ENCODE data around the gene IFNG. TPM values are rescaled to one million over a fixed set of nuclear protein-coding genes. Genes with fewer than 3 reads are reported as not detected.
"Not testable (repeated sequence)": the region's sequence is repeated elsewhere in the genome, so short reads cannot be mapped to it uniquely, and the experiment has no call there.

Gene IFNG
- total and polyA plus RNA-seq, 8 donors, result 0.18 to 0.60 TPM; not detected in 6

DNA sequence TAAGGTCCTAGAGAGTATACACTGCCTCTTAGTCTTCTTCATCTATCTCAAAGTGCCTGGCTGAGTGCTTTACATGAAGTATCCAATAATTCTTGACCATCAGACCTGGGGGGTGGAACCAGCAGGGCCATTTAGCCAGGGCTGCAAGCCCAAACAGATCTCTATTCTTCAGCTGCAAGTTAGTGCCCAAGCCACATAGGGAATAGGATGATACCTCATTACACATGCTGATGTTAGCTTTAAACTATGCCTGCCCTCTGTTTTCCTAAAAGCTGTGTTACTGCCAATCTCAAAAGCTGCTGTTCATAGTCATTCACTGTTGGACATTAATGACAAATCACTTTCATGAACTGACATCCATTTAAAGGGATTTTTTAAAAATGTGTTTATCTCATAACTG lies 16.7 kb upstream of the IFNG start:
- H3K36me3 ChIP-seq, result no peaks in the 10 kb centered on the region
- H3K4me3 ChIP-seq, result no peak overlapping the region
- no peak for DNase-seq
- H3K27me3 ChIP-seq, result no peaks in the 10 kb centered on the region
- H3K27ac ChIP-seq, result no peak overlapping the region
- ATAC-seq, result no peak
- no peaks in the 10 kb centered on the region for H3K4me1 ChIP-seq
- intact Hi-C loops (cut with DNase I), result no loop called here
- TF ChIP-seq, protein P1, sequence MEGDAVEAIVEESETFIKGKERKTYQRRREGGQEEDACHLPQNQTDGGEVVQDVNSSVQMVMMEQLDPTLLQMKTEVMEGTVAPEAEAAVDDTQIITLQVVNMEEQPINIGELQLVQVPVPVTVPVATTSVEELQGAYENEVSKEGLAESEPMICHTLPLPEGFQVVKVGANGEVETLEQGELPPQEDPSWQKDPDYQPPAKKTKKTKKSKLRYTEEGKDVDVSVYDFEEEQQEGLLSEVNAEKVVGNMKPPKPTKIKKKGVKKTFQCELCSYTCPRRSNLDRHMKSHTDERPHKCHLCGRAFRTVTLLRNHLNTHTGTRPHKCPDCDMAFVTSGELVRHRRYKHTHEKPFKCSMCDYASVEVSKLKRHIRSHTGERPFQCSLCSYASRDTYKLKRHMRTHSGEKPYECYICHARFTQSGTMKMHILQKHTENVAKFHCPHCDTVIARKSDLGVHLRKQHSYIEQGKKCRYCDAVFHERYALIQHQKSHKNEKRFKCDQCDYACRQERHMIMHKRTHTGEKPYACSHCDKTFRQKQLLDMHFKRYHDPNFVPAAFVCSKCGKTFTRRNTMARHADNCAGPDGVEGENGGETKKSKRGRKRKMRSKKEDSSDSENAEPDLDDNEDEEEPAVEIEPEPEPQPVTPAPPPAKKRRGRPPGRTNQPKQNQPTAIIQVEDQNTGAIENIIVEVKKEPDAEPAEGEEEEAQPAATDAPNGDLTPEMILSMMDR (IDR thresholded peaks at IDR 0.05), result no peak
- no peaks in the 10 kb centered on the region for H3K9me3 ChIP-seq

DNA sequence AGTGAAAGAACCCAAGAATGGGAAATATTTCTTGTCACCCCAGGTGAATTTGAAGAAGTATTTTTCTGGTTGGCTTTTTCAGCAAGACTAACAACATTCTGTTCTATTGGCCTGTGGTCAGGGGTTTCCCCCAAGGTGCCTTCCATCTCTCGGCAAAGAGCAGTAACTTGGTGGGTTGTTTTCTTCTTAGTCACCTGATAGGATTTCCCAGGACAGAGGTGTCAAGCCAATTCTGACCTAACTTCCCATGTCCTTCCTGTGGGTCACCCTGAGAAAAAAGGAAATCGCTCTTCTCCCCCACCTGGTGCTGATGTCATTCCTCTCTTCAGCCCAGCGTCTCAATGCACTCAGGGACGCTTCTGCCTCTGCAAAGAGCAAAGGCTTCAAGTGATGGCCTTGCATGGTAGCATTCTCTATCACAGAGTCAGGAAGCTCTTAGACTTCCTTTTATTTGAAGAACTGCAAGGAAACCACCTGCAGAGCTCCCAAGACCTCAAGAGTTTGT lies 16.1 kb upstream of the IFNG start:
- H3K9me3 ChIP-seq, result no peaks in the 10 kb centered on the region
- intact Hi-C loops (cut with DNase I), result no loop called here
- no peaks in the 10 kb centered on the region for H3K27me3 ChIP-seq
- H3K36me3 ChIP-seq, result no peaks in the 10 kb centered on the region
- no peak for DNase-seq
- H3K27ac ChIP-seq, result no peak overlapping the region
- no peak overlapping the region for H3K4me3 ChIP-seq
- no peaks in the 10 kb centered on the region for H3K4me1 ChIP-seq
- TF ChIP-seq, protein P1 (IDR thresholded peaks at IDR 0.05), result no peak
- no peak for ATAC-seq

DNA sequence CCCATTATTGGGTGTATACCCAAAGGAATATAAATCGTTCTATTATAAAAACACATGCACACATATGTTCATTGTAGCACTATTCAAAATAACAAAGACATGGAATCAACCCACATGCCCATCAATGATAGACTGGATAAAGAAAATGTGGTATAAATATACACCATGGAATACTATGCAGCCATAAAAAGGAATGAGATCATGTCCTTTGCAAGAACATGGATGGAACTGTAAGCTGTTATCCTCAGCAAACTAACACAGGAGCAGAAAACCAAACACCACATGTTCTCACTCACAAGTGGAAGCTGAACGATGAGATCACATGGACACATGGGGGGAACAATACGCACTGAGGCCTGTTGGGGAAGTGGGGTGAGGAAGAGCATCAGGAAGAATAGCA lies 15.2 kb upstream of the IFNG start:
- intact Hi-C loops (cut with DNase I); H3K27me3 ChIP-seq; H3K27ac ChIP-seq; H3K4me1 ChIP-seq; DNase-seq; H3K4me3 ChIP-seq; H3K36me3 ChIP-seq; ATAC-seq; H3K9me3 ChIP-seq: not testable (repeated sequence)

DNA sequence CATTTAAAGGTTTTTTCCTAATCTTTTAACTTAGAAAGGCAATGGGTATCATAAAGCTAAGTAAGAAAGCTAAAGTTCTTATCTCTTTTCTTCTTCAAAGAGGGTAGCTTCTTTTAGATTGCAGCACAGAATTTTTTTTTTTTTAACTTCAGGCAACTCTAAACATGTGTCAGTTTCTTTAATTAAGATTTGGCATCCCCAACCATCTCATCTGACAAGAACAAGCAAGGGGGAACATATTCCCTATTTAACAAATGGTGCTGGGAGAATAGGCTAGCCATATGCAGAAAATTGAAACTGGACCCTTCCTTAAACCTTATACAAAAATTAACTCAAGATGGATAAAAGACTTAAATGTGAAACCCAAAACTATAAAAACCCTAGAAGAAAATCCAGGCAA lies 14.3 kb upstream of the IFNG start:
- Histone ChIP-seq H3K36me3 (no peaks in the 10 kb centered on the region), H3K4me1 (no peaks in the 10 kb centered on the region), H3K27me3 (no peaks in the 10 kb centered on the region), H3K9me3 (no peaks in the 10 kb centered on the region), H3K4me3 (no peak overlapping the region), H3K27ac (no peak overlapping the region)
- intact Hi-C loops (cut with DNase I), result no loop called here
- DNase-seq (no peak), ATAC-seq (no peak)
- TF ChIP-seq, protein P1 (IDR thresholded peaks at IDR 0.05), result no peak

DNA sequence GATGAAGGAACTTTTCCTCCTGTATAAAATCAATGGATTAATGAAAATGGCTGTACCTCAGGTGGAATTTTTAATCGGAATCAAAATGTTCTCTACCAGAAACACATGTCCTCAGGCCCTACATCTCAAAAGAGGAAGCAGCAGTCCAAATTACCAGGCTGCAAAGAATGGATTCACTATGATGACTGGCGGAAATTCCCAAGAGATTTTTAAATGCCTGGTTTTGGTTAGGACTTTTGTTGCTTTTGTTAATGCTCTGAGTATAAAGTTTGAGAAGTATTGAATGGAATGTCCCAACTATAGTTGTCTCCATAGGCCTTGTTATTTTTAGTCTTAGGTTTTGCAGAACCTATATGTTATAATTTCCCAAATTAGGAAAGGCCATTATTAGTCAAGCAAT lies 11.2 kb upstream of the IFNG start:
- no peak for DNase-seq
- Histone ChIP-seq H3K4me1 (no peaks in the 10 kb centered on the region), H3K4me3 (no peak overlapping the region), H3K27ac (no peak overlapping the region), H3K27me3 (no peaks in the 10 kb centered on the region), H3K9me3 (no peaks in the 10 kb centered on the region), H3K36me3 (no peaks in the 10 kb centered on the region)
- no peak for ATAC-seq
- TF ChIP-seq, protein P1 (IDR thresholded peaks at IDR 0.05), result no peak
- intact Hi-C loops (cut with DNase I), result no loop called here

DNA sequence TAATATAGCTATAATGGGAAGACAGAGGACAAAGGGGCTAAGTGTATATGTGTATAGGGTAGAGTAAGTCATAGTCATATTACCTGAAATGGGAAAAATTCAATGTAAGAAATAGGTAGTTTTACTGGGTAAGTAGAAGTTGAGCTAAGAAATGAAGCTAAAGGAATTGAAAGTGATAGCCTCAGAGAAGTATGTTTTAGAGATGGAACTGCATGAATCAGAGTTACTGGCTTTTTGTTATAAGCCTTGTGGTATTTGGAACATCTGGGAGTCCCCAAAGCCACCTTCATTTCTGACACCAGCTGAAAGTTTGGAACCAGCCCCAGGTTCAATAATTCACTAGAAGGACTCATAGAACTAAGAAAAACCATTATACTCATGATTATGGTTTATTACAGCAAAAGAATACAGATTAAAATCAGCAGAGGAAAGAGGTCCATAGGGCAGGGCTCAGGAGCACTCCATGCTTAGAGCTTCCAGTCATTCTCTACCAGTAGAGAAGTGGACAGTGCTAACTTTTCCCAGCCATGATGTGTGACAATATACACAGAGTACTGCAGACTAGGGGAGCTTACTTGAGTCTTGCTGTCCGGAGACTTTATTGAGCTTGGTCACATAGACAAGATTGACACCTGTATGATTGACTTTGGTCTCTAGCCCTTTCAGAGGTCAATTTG lies 9.8 kb upstream of the IFNG start:
- H3K27ac ChIP-seq, result no peak overlapping the region
- no peaks in the 10 kb centered on the region for H3K36me3 ChIP-seq

More for the DNA sequence above, 9.8 kb upstream of the IFNG start:
- TF ChIP-seq, protein P1 (IDR thresholded peaks at IDR 0.05), result no peak
- H3K4me1 ChIP-seq, result no peaks in the 10 kb centered on the region
- ATAC-seq, result no peak
- H3K4me3 ChIP-seq, result no peak overlapping the region
- no peaks in the 10 kb centered on the region for H3K27me3 ChIP-seq
- H3K9me3 ChIP-seq, result no peaks in the 10 kb centered on the region
- no peak for DNase-seq
- intact Hi-C loops (cut with DNase I), result no loop called here

Data from left lung (tissue), 10 donors.